HCT116 (cell line): Measurements from ENCODE around the gene TTYH2. TPM values are rescaled to one million over a fixed set of nuclear protein-coding genes. Genes with fewer than 3 reads are reported as not detected.

Experiments used
- ATAC-seq: fragments of 200-7000 bp; cut with Tn5 transposase; 2 replicates; pipeline ENCODE4 v1.9.1; 2020; ENCODE audit warnings: mild to moderate bottlenecking, moderate library complexity
- BruUV-seq: library from RNA; stranded (reverse); fragments of 400-500 nt; replicated peaks from 2 replicates; lab custom pipeline; 2021; lab: Mats Ljungman, UMichigan
- CTCF ChIA-PET: fragments of 300-600 bp; sonication (Branson Sonifier 250); formaldehyde crosslinking; loops from one replicate; lab custom pipeline; 2021; ENCODE audit warnings: antibody characterized with exemption; lab: Charles Lee
- POLR2A ChIA-PET: fragments of 300-600, 350-600 bp; sonication (Branson Sonifier 250); formaldehyde crosslinking; loops from one replicate; lab custom pipeline; 2021; ENCODE audit warnings: antibody characterized with exemption; lab: Charles Lee
- RAD21 ChIA-PET, 2 experiments: fragments of 300-600 bp; sonication (Branson Sonifier 250); formaldehyde crosslinking; loops; one replicate each; lab custom pipeline; 2023; ENCODE audit warnings: low total read pairs in 2 of 2; ENCODE audit not compliant: uncharacterized antibody in 2 of 2, unreplicated experiment in 2 of 2, low non-redundant PET in 1 of 2; lab: Charles Lee
- DNase-seq: peaks from one replicate; pipeline ENCODE4 v3.0.0-alpha.2; 2010; ENCODE audit warnings: low read depth, low spot score
- H2AFZ ChIP-seq: fragments of 200-600 bp; shearing (Covaris generic), sonication (generic); 2 replicates; pipeline ENCODE4 v1.6.1; 2017; ENCODE audit warnings: low read depth, mixed run types, mixed read lengths, antibody characterized with exemption, low read length; ENCODE audit not compliant: poor library complexity, severe bottlenecking
- H3K27ac ChIP-seq: 2 replicates; pipeline ENCODE4 v1.5.1; 2012; ENCODE audit warnings: low read depth, low read length
- H3K27me3 ChIP-seq: fragments of 200-600 bp; sonication (generic); 2 replicates; pipeline ENCODE4 v1.6.1; 2016; ENCODE audit warnings: mixed run types, low read length, mixed read lengths; ENCODE audit not compliant: insufficient read depth
- H3K36me3 ChIP-seq, 2 experiments: fragments of 200-500 bp in 1 of 2; fragments of 200-600 bp in 1 of 2; sonication (Bioruptor generic) in 1 of 2; sonication (generic) in 1 of 2; 2 replicates each; pipeline versions ENCODE4 v1.5.1 to v1.6.1; 2014 to 2016; ENCODE audit warnings: low read length in 2 of 2, inconsistent platforms in 1 of 2, mixed read lengths in 1 of 2, mixed run types in 1 of 2; ENCODE audit not compliant: insufficient read depth in 2 of 2, control insufficient read depth in 1 of 2
- H3K4me1 ChIP-seq, 2 experiments: fragments of 200-600 bp in 1 of 2; sonication (generic) in 1 of 2; 2 replicates each; pipeline versions ENCODE4 v1.5.1 to v1.6.1; 2012 to 2017; ENCODE audit warnings: low read length in 2 of 2, inconsistent platforms in 1 of 2, mild to moderate bottlenecking in 1 of 2, mixed read lengths in 1 of 2, mixed run types in 1 of 2, moderate library complexity in 1 of 2; ENCODE audit not compliant: insufficient read depth in 2 of 2, control insufficient read depth in 1 of 2
- H3K4me2 ChIP-seq: fragments of 200-600 bp; sonication (generic); 2 replicates; pipeline ENCODE4 v1.6.1; 2017; ENCODE audit warnings: mixed run types, low read length, mixed read lengths
- H3K4me3 ChIP-seq, 2 experiments: fragments of 200-600 bp in 1 of 2; sonication (generic) in 1 of 2; replicated peaks in 1 of 2; 2 replicates each; pipeline ENCODE4 v1.5.1; 2011 to 2016; ENCODE audit warnings: low read length in 2 of 2, control low read depth in 1 of 2, low read depth in 1 of 2, mild to moderate bottlenecking in 1 of 2, mixed read lengths in 1 of 2, mixed run types in 1 of 2
- H3K79me2 ChIP-seq: fragments of 200-600 bp; sonication (generic); 2 replicates; pipeline ENCODE4 v1.6.1; 2017; ENCODE audit warnings: mild to moderate bottlenecking, mixed run types, low read length, moderate library complexity, mixed read lengths; ENCODE audit not compliant: insufficient read depth
- H3K9ac ChIP-seq: fragments of 200-600 bp; sonication (generic); 2 replicates; pipeline ENCODE4 v1.6.1; 2016; ENCODE audit warnings: low read length, mixed read lengths
- H3K9me2 ChIP-seq: fragments of 200-600 bp; sonication (generic), shearing (Covaris generic); 2 replicates; pipeline ENCODE4 v1.6.1; 2017; ENCODE audit warnings: mixed run types, mild to moderate bottlenecking, moderate library complexity; ENCODE audit not compliant: insufficient read depth
- H3K9me3 ChIP-seq, 2 experiments: fragments of 200-500 bp in 1 of 2; fragments of 200-600 bp in 1 of 2; sonication (Bioruptor generic) in 1 of 2; sonication (generic) in 1 of 2; 2 replicates each; pipeline ENCODE4 v1.6.1; 2014 to 2017; ENCODE audit warnings: low read length in 2 of 2, mixed read lengths in 2 of 2, inconsistent platforms in 1 of 2, low read depth in 1 of 2, mild to moderate bottlenecking in 1 of 2, mixed run types in 1 of 2, moderate library complexity in 1 of 2; ENCODE audit not compliant: control insufficient read depth in 1 of 2, insufficient read depth in 1 of 2
- H4K20me1 ChIP-seq: fragments of 200-600 bp; sonication (generic), shearing (Covaris generic); 2 replicates; pipeline ENCODE4 v1.6.1; 2017; ENCODE audit warnings: mixed run types, mild to moderate bottlenecking, moderate library complexity; ENCODE audit not compliant: insufficient read depth
- CBX3 ChIP-seq: IDR thresholded peaks from 2 replicates; pipeline ENCODE4 v1.6.1; 2012; ENCODE audit warnings: low read depth
- EZH2phosphoT487 ChIP-seq: fragments of 200-600 bp; IDR thresholded peaks from 2 replicates; pipeline ENCODE4 v1.6.1; 2018; ENCODE audit warnings: antibody characterized with exemption, borderline replicate concordance
- FOSL1 ChIP-seq: IDR thresholded peaks from 2 replicates; pipeline ENCODE4 v1.6.1; 2012; ENCODE audit warnings: low read depth
- POLR2AphosphoS5 ChIP-seq: IDR thresholded peaks from 2 replicates; pipeline ENCODE4 v1.6.1; 2011; ENCODE audit warnings: mild to moderate bottlenecking, low read depth, low read length, moderate library complexity
- RAD21 ChIP-seq: IDR thresholded peaks from 2 replicates; pipeline ENCODE4 v1.6.1; 2012; ENCODE audit warnings: low read depth, mild to moderate bottlenecking
- SRF ChIP-seq: IDR thresholded peaks from 2 replicates; pipeline ENCODE4 v1.6.1; 2012; ENCODE audit warnings: low read depth
- YY1 ChIP-seq: IDR thresholded peaks from 2 replicates; pipeline ENCODE4 v1.6.1; 2011; ENCODE audit warnings: low read length, low read depth, moderate library complexity, mild to moderate bottlenecking; ENCODE audit not compliant: insufficient replicate concordance; ENCODE audit errors: extremely low read depth
- ZFX ChIP-seq: fragments of 450-650 bp; IDR thresholded peaks from 2 replicates; pipeline ENCODE4 v1.6.1; 2017
- intact Hi-C: fragments of 100-400 bp; cut with micrococcal nuclease; formaldehyde crosslinking; loops from 2 replicates; pipeline ENCODE4 v1.10.0; 2022
- total RNA-seq: library from RNA; stranded (reverse); gene quantifications from one replicate; pipeline ENCODE4 v1.2.1, GENCODE V29; 2021; ENCODE audit not compliant: unreplicated experiment
- TF ChIP-seq, protein P1 (sequence below), 3 experiments: fragments of 200-600 bp in 1 of 3; sonication (generic) in 1 of 3; IDR thresholded peaks in 2 of 3; conservative IDR thresholded peaks in 1 of 3; 2 replicates each; pipeline ENCODE4 v1.5.1; 2012 to 2017; ENCODE audit warnings: low read depth in 2 of 3, low read length in 2 of 3, antibody characterized with exemption in 1 of 3, borderline replicate concordance in 1 of 3, control low read depth in 1 of 3, mild to moderate bottlenecking in 1 of 3, mixed read lengths in 1 of 3, mixed run types in 1 of 3, moderate library complexity in 1 of 3; ENCODE audit not compliant: insufficient read depth in 1 of 3

TTYH2 gene
- total RNA-seq, 1 experiment from 2014 or later, result 10.8 TPM

DNA sequence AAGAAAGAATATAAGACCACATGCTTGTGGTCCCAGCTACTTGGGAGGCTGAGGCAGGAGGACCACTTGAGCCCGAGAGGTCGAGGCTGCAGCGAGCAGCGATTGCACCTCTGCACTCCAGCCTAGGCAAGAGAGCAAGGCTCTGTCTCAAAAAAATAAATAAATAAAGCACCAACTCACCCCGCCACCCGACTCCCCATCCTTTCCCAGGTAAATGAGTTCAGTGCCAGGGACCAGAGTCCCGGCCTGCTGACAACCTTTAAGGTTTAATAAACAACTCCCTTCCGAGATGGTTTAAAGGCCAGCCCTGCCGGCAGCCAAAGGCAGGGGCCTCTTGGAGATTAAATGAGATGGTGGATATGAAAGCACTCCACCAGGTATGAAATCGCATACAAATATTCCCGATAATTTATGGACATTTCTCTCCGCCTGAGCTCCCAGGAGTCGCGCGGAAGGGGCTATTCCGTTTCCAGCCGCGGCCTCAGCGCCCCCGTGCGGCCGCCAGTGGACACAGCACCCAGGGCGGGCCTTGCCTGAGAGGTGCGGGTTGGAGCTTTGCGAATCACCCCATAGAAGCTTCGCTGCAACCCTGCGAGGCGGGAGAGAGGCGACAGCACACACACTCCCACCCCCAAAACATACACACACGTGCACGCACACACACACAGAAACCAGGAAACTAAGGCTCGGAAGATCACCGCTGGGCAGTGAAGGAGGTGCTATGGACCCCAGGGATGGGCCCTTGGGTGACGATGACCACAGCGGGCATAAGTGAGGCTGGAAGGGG, 13.9 kb upstream of the TTYH2 start:
- no TSS peak for BruUV-seq
- Histone ChIP-seq H4K20me1 (no peaks in the 10 kb centered on the region), H3K4me3 (peak overlapping the region in 1 of 2 experiments; percentile 21; a peak in 2 of 4 replicates), H2AFZ (peak overlapping the region; percentile 92), H3K9me3 (no peaks in the 10 kb centered on the region), H3K4me1 (peaks cover 0 to 14% of the 10 kb centered on the region in 2 experiments; a peak in 2 of 4 replicates), H3K79me2 (peaks cover 11% of the 10 kb centered on the region), H3K27me3 (peaks cover 25% of the 10 kb centered on the region; the same call in 1 of the 2 replicates), H3K9ac (no peak overlapping the region), H3K9me2 (no peaks in the 10 kb centered on the region), H3K36me3 (peaks cover 0 to 8% of the 10 kb centered on the region in 2 experiments; a peak in 3 of 4 replicates), H3K4me2 (peak overlapping the region; percentile 61), H3K27ac (no peak overlapping the region)
- ChIA-PET POLR2A (interaction anchor here (0.8 to 1.4 kb wide), 4 partner anchors 10 to 109 kb away, joined by 3 to 5 read pairs (median 4); partner anchors contain the start of gene TTYH2), CTCF (interaction anchor here (0.6 to 2.5 kb wide), 35 partner anchors 10 to 1472 kb away, joined by 3 to 55 read pairs (median 4); partner anchors contain the start of genes GPR142 and TTYH2), RAD21 (interaction anchor here (0.6 to 1.1 kb wide), 4 partner anchors 109 to 904 kb away, joined by 3 to 6 read pairs (median 4); no protein-coding TSS in a partner anchor)
- intact Hi-C loops, result loop anchor here (5.0 kb wide), 1 partner anchor 107 kb away; no protein-coding TSS in a partner anchor
- ATAC-seq (peak; percentile 82), DNase-seq (no peak)
- TF ChIP-seq SRF (no peak), ZFX (0 out of 2 replicates have a peak, but pooled peaks have one; percentile 18), EZH2phosphoT487 (no peak), CBX3 (no peak), YY1 (peak; percentile 41), RAD21 (peak; percentile 80), FOSL1 (no peak), POLR2AphosphoS5 (no peak)
- TF ChIP-seq, protein P1, sequence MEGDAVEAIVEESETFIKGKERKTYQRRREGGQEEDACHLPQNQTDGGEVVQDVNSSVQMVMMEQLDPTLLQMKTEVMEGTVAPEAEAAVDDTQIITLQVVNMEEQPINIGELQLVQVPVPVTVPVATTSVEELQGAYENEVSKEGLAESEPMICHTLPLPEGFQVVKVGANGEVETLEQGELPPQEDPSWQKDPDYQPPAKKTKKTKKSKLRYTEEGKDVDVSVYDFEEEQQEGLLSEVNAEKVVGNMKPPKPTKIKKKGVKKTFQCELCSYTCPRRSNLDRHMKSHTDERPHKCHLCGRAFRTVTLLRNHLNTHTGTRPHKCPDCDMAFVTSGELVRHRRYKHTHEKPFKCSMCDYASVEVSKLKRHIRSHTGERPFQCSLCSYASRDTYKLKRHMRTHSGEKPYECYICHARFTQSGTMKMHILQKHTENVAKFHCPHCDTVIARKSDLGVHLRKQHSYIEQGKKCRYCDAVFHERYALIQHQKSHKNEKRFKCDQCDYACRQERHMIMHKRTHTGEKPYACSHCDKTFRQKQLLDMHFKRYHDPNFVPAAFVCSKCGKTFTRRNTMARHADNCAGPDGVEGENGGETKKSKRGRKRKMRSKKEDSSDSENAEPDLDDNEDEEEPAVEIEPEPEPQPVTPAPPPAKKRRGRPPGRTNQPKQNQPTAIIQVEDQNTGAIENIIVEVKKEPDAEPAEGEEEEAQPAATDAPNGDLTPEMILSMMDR (IDR thresholded peaks at IDR 0.05 in 2 of 3, conservative IDR thresholded peaks at IDR 0.05 in 1 of 3; ENCODE audit: borderline replicate concordance in 1 of 3, insufficient read depth in 1 of 3, low read depth in 2 of 3, low read length in 2 of 3), result peak; percentile 82 to 100 (median 100)
